Measurements from ENCODE around the gene TCEANC2.
A peak's percentile ranks its signal among the peaks of the same experiment; 100 is the strongest.
"Not testable (repeated sequence)": the region's sequence is repeated elsewhere in the genome, so short reads cannot be mapped to it uniquely, and the experiment has no call there.

The TCEANC2 gene

GRCh38 chr1:54047384-54048305 lies 5.8 kb upstream of the TCEANC2 start:
- DNase-seq (ENCODE audit: low spot score in 2 of 2) (no peak), ATAC-seq (ENCODE audit: low read depth) (peak; percentile 70)
- peaks cover 18% of the 10 kb centered on the region for H3K4me1 Mint-ChIP-seq
- H3K4me3 Mint-ChIP-seq: peak overlapping the region; percentile 39
- H3K36me3 Mint-ChIP-seq: peaks cover 7% of the 10 kb centered on the region
- peak overlapping the region; percentile 72 for H3K27ac Mint-ChIP-seq
- no peaks in the 10 kb centered on the region for H3K9me3 Mint-ChIP-seq
- H3K27me3 Mint-ChIP-seq: no peaks in the 10 kb centered on the region

GRCh38 chr1:54050435-54050834 lies 3.0 kb upstream of the TCEANC2 start:
- ATAC-seq (ENCODE audit: low read depth); H3K9me3 Mint-ChIP-seq; H3K27ac Mint-ChIP-seq; H3K36me3 Mint-ChIP-seq; DNase-seq (ENCODE audit: low spot score in 2 of 2); H3K27me3 Mint-ChIP-seq; H3K4me3 Mint-ChIP-seq: not testable (repeated sequence)
- peaks cover 23% of the 10 kb centered on the region for H3K4me1 Mint-ChIP-seq

- no peak overlapping the region for H3K27ac Mint-ChIP-seq
- no peaks in the 10 kb centered on the region for H3K9me3 Mint-ChIP-seq
- H3K4me1 Mint-ChIP-seq: peaks cover 30% of the 10 kb centered on the region
- H3K36me3 Mint-ChIP-seq: peaks cover 3% of the 10 kb centered on the region
- H3K27me3 Mint-ChIP-seq: no peaks in the 10 kb centered on the region
- H3K4me3 Mint-ChIP-seq: no peak overlapping the region
- ATAC-seq (ENCODE audit: low read depth): no peak
- DNase-seq (ENCODE audit: low spot score in 2 of 2): no peak
Observed at GRCh38 chr1:54051933-54052430, 1.4 kb upstream of the TCEANC2 start.

- no peak overlapping the region for H3K4me3 Mint-ChIP-seq
Observed at GRCh38 chr1:54052431-54052933, 926 bp upstream of the TCEANC2 start.

GRCh38 chr1:54053745-54054437 lies 483 bp downstream of the TCEANC2 start:
- Mint-ChIP-seq H3K36me3 (peaks cover 14% of the 10 kb centered on the region), H3K27me3 (no peaks in the 10 kb centered on the region), H3K4me3 (no peak overlapping the region), H3K4me1 (peaks cover 30% of the 10 kb centered on the region), H3K27ac (no peak overlapping the region), H3K9me3 (no peaks in the 10 kb centered on the region)
- no peak for ATAC-seq (ENCODE audit: low read depth)
- DNase-seq (ENCODE audit: low spot score in 2 of 2): no peak

More at GRCh38 chr1:54052431-54052933, 926 bp upstream of the TCEANC2 start:
- H3K27me3 Mint-ChIP-seq: no peaks in the 10 kb centered on the region
- ATAC-seq (ENCODE audit: low read depth) (no peak), DNase-seq (ENCODE audit: low spot score in 2 of 2) (peak in 1 of 2 donors; percentile 2)
- peaks cover 6% of the 10 kb centered on the region for H3K36me3 Mint-ChIP-seq
- peaks cover 28% of the 10 kb centered on the region for H3K4me1 Mint-ChIP-seq
- no peaks in the 10 kb centered on the region for H3K9me3 Mint-ChIP-seq
- H3K27ac Mint-ChIP-seq: no peak overlapping the region

GRCh38 chr1:54054438-54054749 lies 986 bp downstream of the TCEANC2 start:
- Mint-ChIP-seq H3K27ac (no peak overlapping the region), H3K4me1 (peaks cover 28% of the 10 kb centered on the region), H3K4me3 (no peak overlapping the region), H3K36me3 (peaks cover 15% of the 10 kb centered on the region), H3K27me3 (no peaks in the 10 kb centered on the region), H3K9me3 (no peaks in the 10 kb centered on the region)
- no peak for ATAC-seq (ENCODE audit: low read depth)
- no peak for DNase-seq (ENCODE audit: low spot score in 2 of 2)

- no peak for ATAC-seq (ENCODE audit: low read depth)
- DNase-seq (ENCODE audit: low spot score in 2 of 2): no peak
- Mint-ChIP-seq H3K9me3 (no peaks in the 10 kb centered on the region), H3K4me1 (peaks cover 5% of the 10 kb centered on the region), H3K27ac (no peak overlapping the region), H3K4me3 (no peak overlapping the region), H3K36me3 (peaks cover 7% of the 10 kb centered on the region), H3K27me3 (no peaks in the 10 kb centered on the region)
Observed at GRCh38 chr1:54064299-54064698, 10.9 kb downstream of the TCEANC2 start.

GRCh38 chr1:54069791-54070170 lies 16.4 kb downstream of the TCEANC2 start:
- DNase-seq (ENCODE audit: low spot score in 2 of 2): no peak
- no peak overlapping the region for H3K4me3 Mint-ChIP-seq
- no peaks in the 10 kb centered on the region for H3K9me3 Mint-ChIP-seq
- no peak overlapping the region for H3K27ac Mint-ChIP-seq
- peaks cover 3% of the 10 kb centered on the region for H3K4me1 Mint-ChIP-seq
- peaks cover 7% of the 10 kb centered on the region for H3K36me3 Mint-ChIP-seq
- no peak for ATAC-seq (ENCODE audit: low read depth)
- H3K27me3 Mint-ChIP-seq: no peaks in the 10 kb centered on the region

GRCh38 chr1:54070171-54070837 lies 16.9 kb downstream of the TCEANC2 start:
- peak in 1 of 2 donors; percentile 38 for DNase-seq (ENCODE audit: low spot score in 2 of 2)
- Mint-ChIP-seq H3K27ac (peak overlapping the region; percentile 12), H3K27me3 (no peaks in the 10 kb centered on the region), H3K4me1 (peaks cover 3% of the 10 kb centered on the region), H3K9me3 (no peaks in the 10 kb centered on the region), H3K36me3 (peaks cover 7% of the 10 kb centered on the region), H3K4me3 (no peak overlapping the region)
- peak; percentile 84 for ATAC-seq (ENCODE audit: low read depth)

GRCh38 chr1:54077359-54077758 lies 24.0 kb downstream of the TCEANC2 start:
- H3K27ac Mint-ChIP-seq: no peak overlapping the region
- no peaks in the 10 kb centered on the region for H3K9me3 Mint-ChIP-seq
- no peak for ATAC-seq (ENCODE audit: low read depth)
- H3K36me3 Mint-ChIP-seq: peaks cover 17% of the 10 kb centered on the region
- no peaks in the 10 kb centered on the region for H3K27me3 Mint-ChIP-seq
- no peak for DNase-seq (ENCODE audit: low spot score in 2 of 2)
- H3K4me3 Mint-ChIP-seq: no peak overlapping the region
- peaks cover 2% of the 10 kb centered on the region for H3K4me1 Mint-ChIP-seq

GRCh38 chr1:54080598-54081049 lies 27.2 kb downstream of the TCEANC2 start:
- H3K4me3 Mint-ChIP-seq: no peak overlapping the region
- H3K36me3 Mint-ChIP-seq: peaks cover 25% of the 10 kb centered on the region
- no peaks in the 10 kb centered on the region for H3K9me3 Mint-ChIP-seq
- no peak for DNase-seq (ENCODE audit: low spot score in 2 of 2)
- no peak overlapping the region for H3K27ac Mint-ChIP-seq
- peaks cover 5% of the 10 kb centered on the region for H3K4me1 Mint-ChIP-seq
- H3K27me3 Mint-ChIP-seq: no peaks in the 10 kb centered on the region
- ATAC-seq (ENCODE audit: low read depth): no peak

GRCh38 chr1:54081306-54082270 lies 28.2 kb downstream of the TCEANC2 start:
- no peak overlapping the region for H3K4me3 Mint-ChIP-seq
- peak; percentile 73 for ATAC-seq (ENCODE audit: low read depth)
- no peaks in the 10 kb centered on the region for H3K27me3 Mint-ChIP-seq
- no peak overlapping the region for H3K27ac Mint-ChIP-seq
- no peaks in the 10 kb centered on the region for H3K9me3 Mint-ChIP-seq
- DNase-seq (ENCODE audit: low spot score in 2 of 2): peak; percentile 18 to 34
- peaks cover 30% of the 10 kb centered on the region for H3K36me3 Mint-ChIP-seq
- H3K4me1 Mint-ChIP-seq: peaks cover 7% of the 10 kb centered on the region

- H3K4me1 Mint-ChIP-seq: peaks cover 8% of the 10 kb centered on the region
- ATAC-seq (ENCODE audit: low read depth) (no peak), DNase-seq (ENCODE audit: low spot score in 2 of 2) (no peak)
- H3K27me3 Mint-ChIP-seq: no peaks in the 10 kb centered on the region
- no peaks in the 10 kb centered on the region for H3K9me3 Mint-ChIP-seq
- no peak overlapping the region for H3K27ac Mint-ChIP-seq
- no peak overlapping the region for H3K4me3 Mint-ChIP-seq
- H3K36me3 Mint-ChIP-seq: peaks cover 17% of the 10 kb centered on the region
Observed at GRCh38 chr1:54084794-54085193, 31.4 kb downstream of the TCEANC2 start.
